Astrocyte (in vitro differentiated cells and primary cell): ENCODE measurements around the gene DOCK10. TPM values are rescaled to one million over a fixed set of nuclear protein-coding genes. Genes with fewer than 3 reads are reported as not detected.

ENCODE experiments used
- DNase-seq: peaks from one replicate; pipeline ENCODE4 v3.0.0-alpha.2; 2010; ENCODE audit warnings: low read depth
- FAIRE-seq: peaks from 2 replicates; lab custom pipeline; 2011; peaks lifted over from hg19 to GRCh38; lab: Jason Lieb, UNC
- H2AFZ ChIP-seq: 2 replicates; pipeline ENCODE4 v1.6.0; 2012; ENCODE audit warnings: low read depth, low read length, inconsistent platforms
- H3K27ac ChIP-seq: 2 replicates; pipeline ENCODE4 v1.5.1; 2011; ENCODE audit warnings: low read depth, low read length, inconsistent platforms
- H3K27me3 ChIP-seq: 2 replicates; pipeline ENCODE4 v1.6.0; 2011; ENCODE audit warnings: low read length, inconsistent platforms; ENCODE audit not compliant: insufficient read depth
- H3K36me3 ChIP-seq: 2 replicates; pipeline ENCODE4 v1.5.1; 2011; ENCODE audit warnings: low read length, inconsistent platforms; ENCODE audit not compliant: insufficient read depth
- H3K4me1 ChIP-seq: 2 replicates; pipeline ENCODE4 v1.5.1; 2011; ENCODE audit warnings: low read length, inconsistent platforms; ENCODE audit not compliant: insufficient read depth
- H3K4me2 ChIP-seq: 2 replicates; pipeline ENCODE4 v1.6.0; 2012; ENCODE audit warnings: low read length, inconsistent platforms
- H3K4me3 ChIP-seq: 2 replicates; pipeline ENCODE4 v1.5.1; 2011; ENCODE audit warnings: low read depth, mild to moderate bottlenecking, low read length, inconsistent platforms; ENCODE audit not compliant: insufficient read depth
- H3K79me2 ChIP-seq: 2 replicates; pipeline ENCODE4 v1.6.0; 2012; ENCODE audit warnings: mild to moderate bottlenecking, low read length, inconsistent platforms; ENCODE audit not compliant: insufficient read depth
- H3K9ac ChIP-seq: 2 replicates; pipeline ENCODE4 v1.6.0; 2012; ENCODE audit warnings: mild to moderate bottlenecking, low read length, inconsistent platforms
- H3K9me3 ChIP-seq: 2 replicates; pipeline ENCODE4 v1.5.1; 2012; ENCODE audit warnings: low read depth, mild to moderate bottlenecking, low read length, inconsistent platforms; ENCODE audit not compliant: insufficient read depth
- H4K20me1 ChIP-seq: 2 replicates; pipeline ENCODE4 v1.6.0; 2012; ENCODE audit warnings: low read length, inconsistent platforms; ENCODE audit not compliant: insufficient read depth
- H3K27ac Mint-ChIP-seq: one replicate; pipeline ENCODE4 v1.8.0; 2021; ENCODE audit warnings: mild to moderate bottlenecking, mixed read lengths; ENCODE audit not compliant: unreplicated experiment
- H3K27me3 Mint-ChIP-seq: one replicate; pipeline ENCODE4 v1.8.0; 2021; ENCODE audit warnings: low read depth, mixed read lengths; ENCODE audit not compliant: unreplicated experiment
- H3K36me3 Mint-ChIP-seq: one replicate; pipeline ENCODE4 v1.8.0; 2021; ENCODE audit warnings: low read depth, mixed read lengths; ENCODE audit not compliant: unreplicated experiment
- H3K4me1 Mint-ChIP-seq: one replicate; pipeline ENCODE4 v1.8.0; 2021; ENCODE audit warnings: low read depth, mixed read lengths; ENCODE audit not compliant: unreplicated experiment
- H3K4me3 Mint-ChIP-seq: one replicate; pipeline ENCODE4 v1.8.0; 2021; ENCODE audit warnings: mild to moderate bottlenecking, moderate library complexity, mixed read lengths; ENCODE audit not compliant: unreplicated experiment
- H3K9me3 Mint-ChIP-seq: one replicate; pipeline ENCODE4 v1.8.0; 2021; ENCODE audit warnings: mild to moderate bottlenecking, mixed read lengths; ENCODE audit not compliant: unreplicated experiment
- EZH2 ChIP-seq: IDR thresholded peaks from 2 replicates; pipeline ENCODE4 v1.6.1; 2012; ENCODE audit warnings: mild to moderate bottlenecking, low read length, inconsistent platforms; ENCODE audit not compliant: insufficient read depth
- total RNA-seq: library from RNA; stranded (reverse); gene quantifications from 2 replicates; pipeline ENCODE4 v1.2.1, GENCODE V29; 2021
- TF ChIP-seq, protein P1 (sequence below): IDR thresholded peaks from 2 replicates; pipeline ENCODE4 v1.5.1; 2011; ENCODE audit warnings: low read depth, mild to moderate bottlenecking, inconsistent platforms, low read length, moderate library complexity; ENCODE audit not compliant: insufficient read depth

Gene DOCK10
- total RNA-seq, 1 donor from 2014 or later = 7.7 TPM

DNA sequence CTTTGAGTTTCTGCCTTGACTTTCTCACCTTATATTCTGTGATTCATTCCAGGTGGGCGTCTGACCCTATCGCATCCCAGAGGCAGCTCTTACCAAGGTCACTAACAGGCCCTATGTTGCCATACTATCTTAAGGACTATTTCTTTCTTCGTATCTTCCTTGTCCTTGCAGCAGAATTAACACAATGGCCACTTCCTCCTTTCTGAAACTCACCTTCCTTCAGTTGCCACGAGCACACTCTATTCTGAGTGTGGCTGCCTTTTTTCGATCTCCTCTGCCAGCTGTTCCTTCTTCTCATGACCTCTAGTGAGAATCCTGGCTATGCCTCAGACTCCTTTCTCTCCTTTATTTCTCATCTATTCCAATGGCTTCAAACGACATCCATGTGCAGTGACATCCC is 165.7 kb downstream of the DOCK10 start:
- Histone ChIP-seq H3K27me3 (no peaks in the 10 kb centered on the region), H3K27ac (no peak overlapping the region), H3K9ac (no peak overlapping the region), H4K20me1 (no peaks in the 10 kb centered on the region), H3K79me2 (no peaks in the 10 kb centered on the region), H3K9me3 (no peaks in the 10 kb centered on the region), H3K4me1 (no peaks in the 10 kb centered on the region), H3K36me3 (peaks cover 23% of the 10 kb centered on the region), H3K4me2 (no peak overlapping the region), H3K4me3 (no peak overlapping the region), H2AFZ (no peak overlapping the region)
- no peak for DNase-seq
- no peak for TF ChIP-seq EZH2
- TF ChIP-seq, protein P1, sequence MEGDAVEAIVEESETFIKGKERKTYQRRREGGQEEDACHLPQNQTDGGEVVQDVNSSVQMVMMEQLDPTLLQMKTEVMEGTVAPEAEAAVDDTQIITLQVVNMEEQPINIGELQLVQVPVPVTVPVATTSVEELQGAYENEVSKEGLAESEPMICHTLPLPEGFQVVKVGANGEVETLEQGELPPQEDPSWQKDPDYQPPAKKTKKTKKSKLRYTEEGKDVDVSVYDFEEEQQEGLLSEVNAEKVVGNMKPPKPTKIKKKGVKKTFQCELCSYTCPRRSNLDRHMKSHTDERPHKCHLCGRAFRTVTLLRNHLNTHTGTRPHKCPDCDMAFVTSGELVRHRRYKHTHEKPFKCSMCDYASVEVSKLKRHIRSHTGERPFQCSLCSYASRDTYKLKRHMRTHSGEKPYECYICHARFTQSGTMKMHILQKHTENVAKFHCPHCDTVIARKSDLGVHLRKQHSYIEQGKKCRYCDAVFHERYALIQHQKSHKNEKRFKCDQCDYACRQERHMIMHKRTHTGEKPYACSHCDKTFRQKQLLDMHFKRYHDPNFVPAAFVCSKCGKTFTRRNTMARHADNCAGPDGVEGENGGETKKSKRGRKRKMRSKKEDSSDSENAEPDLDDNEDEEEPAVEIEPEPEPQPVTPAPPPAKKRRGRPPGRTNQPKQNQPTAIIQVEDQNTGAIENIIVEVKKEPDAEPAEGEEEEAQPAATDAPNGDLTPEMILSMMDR = no peak
- Mint-ChIP-seq H3K27me3 (no peaks in the 10 kb centered on the region), H3K4me3 (no peak overlapping the region), H3K4me1 (no peaks in the 10 kb centered on the region), H3K9me3 (no peaks in the 10 kb centered on the region), H3K27ac (no peak overlapping the region), H3K36me3 (peaks cover 11% of the 10 kb centered on the region)
- no peak for FAIRE-seq

GRCh38 chr2:224875841-224876240 is 166.4 kb downstream of the DOCK10 start:
- Mint-ChIP-seq H3K27ac (no peak overlapping the region), H3K4me3 (no peak overlapping the region), H3K4me1 (no peaks in the 10 kb centered on the region), H3K27me3 (no peaks in the 10 kb centered on the region), H3K36me3 (peaks cover 15% of the 10 kb centered on the region), H3K9me3 (no peaks in the 10 kb centered on the region)
- no peaks in the 10 kb centered on the region for H3K79me2 ChIP-seq
- H3K9me3 ChIP-seq = no peaks in the 10 kb centered on the region
- H3K4me1 ChIP-seq = no peaks in the 10 kb centered on the region
- H3K4me2 ChIP-seq = no peak overlapping the region
- DNase-seq (no peak), FAIRE-seq (no peak)
- H3K27ac ChIP-seq = no peak overlapping the region
- H3K4me3 ChIP-seq = no peak overlapping the region
- no peak overlapping the region for H2AFZ ChIP-seq
- H3K9ac ChIP-seq = no peak overlapping the region
- H4K20me1 ChIP-seq = no peaks in the 10 kb centered on the region
- TF ChIP-seq EZH2 = no peak
- TF ChIP-seq, protein P1 = no peak
- no peaks in the 10 kb centered on the region for H3K27me3 ChIP-seq
- H3K36me3 ChIP-seq = peaks cover 19% of the 10 kb centered on the region

DNA sequence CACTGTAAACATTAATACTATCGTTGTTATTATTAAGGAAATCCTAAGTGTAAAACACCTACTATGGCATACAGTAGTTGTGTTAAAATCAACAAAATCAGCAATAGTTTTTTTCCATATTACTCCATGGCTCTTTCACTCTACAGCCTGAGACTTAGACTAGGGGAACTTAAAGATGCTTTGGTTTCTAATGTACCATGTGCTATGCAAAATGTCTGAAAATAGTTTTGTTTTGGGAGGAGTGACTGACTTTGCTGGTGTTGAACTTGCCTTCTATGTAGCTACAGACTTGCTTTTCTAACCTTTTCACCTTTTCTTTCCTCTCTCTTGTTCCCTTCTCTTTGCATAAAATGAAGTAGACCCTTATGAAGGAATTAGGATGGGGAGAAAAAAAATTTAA is 167.1 kb downstream of the DOCK10 start:
- Histone ChIP-seq H3K4me1 (peaks cover 3% of the 10 kb centered on the region), H3K27ac (no peak overlapping the region), H3K4me2 (no peak overlapping the region), H3K36me3 (peaks cover 15% of the 10 kb centered on the region), H3K79me2 (no peaks in the 10 kb centered on the region), H2AFZ (no peak overlapping the region), H3K27me3 (no peaks in the 10 kb centered on the region), H3K4me3 (no peak overlapping the region), H4K20me1 (no peaks in the 10 kb centered on the region), H3K9ac (no peak overlapping the region), H3K9me3 (no peaks in the 10 kb centered on the region)
- TF ChIP-seq, protein P1 = no peak
- no peak for TF ChIP-seq EZH2
- no peak for DNase-seq
- Mint-ChIP-seq H3K9me3 (no peaks in the 10 kb centered on the region), H3K36me3 (peaks cover 17% of the 10 kb centered on the region), H3K27me3 (no peaks in the 10 kb centered on the region), H3K27ac (no peak overlapping the region), H3K4me1 (no peaks in the 10 kb centered on the region), H3K4me3 (no peak overlapping the region)
- FAIRE-seq = no peak
